K562 (cell line): Measurements from ENCODE around the gene MTO1. TPM values are rescaled to one million over a fixed set of nuclear protein-coding genes. Genes with fewer than 3 reads are reported as not detected.
A peak's percentile ranks its signal among the peaks of the same experiment; 100 is the strongest.

Source experiments
- BRD4 ChIP-seq: fragments of 200-600 bp; sonication (generic); IDR thresholded peaks from 2 replicates; pipeline ENCODE4 v1.6.1; 2017; ENCODE audit warnings: inconsistent platforms
- CEBPB ChIP-seq: fragments of 450-650 bp; IDR thresholded peaks from 2 replicates; pipeline ENCODE4 v1.6.1; 2016; ENCODE audit warnings: missing genetic modification characterization, missing compliant biosample characterization
- E2F3 ChIP-seq: fragments of 250-450 bp; sonication (Bioruptor Pico); IDR thresholded peaks from 2 replicates; pipeline ENCODE4 v1.4.0; 2020; ENCODE audit warnings: mild to moderate bottlenecking
- FOXJ2 ChIP-seq: fragments of 200-800 bp; sonication (Bioruptor generic); IDR thresholded peaks from 2 replicates; pipeline ENCODE4 v1.6.1; 2016; ENCODE audit warnings: missing genetic modification characterization, missing compliant biosample characterization
- HMG20B ChIP-seq: fragments of 250-450 bp; sonication (Bioruptor Pico); IDR thresholded peaks from 2 replicates; pipeline ENCODE4 v1.5.0; 2021; ENCODE audit warnings: mild to moderate bottlenecking
- KDM5B ChIP-seq: fragments of 200-600 bp; sonication (generic); IDR thresholded peaks from 2 replicates; pipeline ENCODE4 v1.6.1; 2012; ENCODE audit warnings: low read depth, mild to moderate bottlenecking, moderate library complexity, low read length, control low read depth, inconsistent platforms; ENCODE audit not compliant: insufficient replicate concordance
- LCOR ChIP-seq: sonication (generic); formaldehyde crosslinking; IDR thresholded peaks from 2 replicates; pipeline ENCODE4 v1.8.0; 2022; ENCODE audit warnings: mild to moderate bottlenecking, missing genetic modification reagents
- MBD2 ChIP-seq: sonication (generic); IDR thresholded peaks from 2 replicates; pipeline ENCODE4 v1.6.1; 2016; ENCODE audit warnings: low read depth, borderline replicate concordance
- MTF1 ChIP-seq: fragments of 250-450 bp; sonication (Bioruptor Pico); IDR thresholded peaks from 2 replicates; pipeline ENCODE4 v1.9.0; 2021; ENCODE audit warnings: moderate library complexity, mild to moderate bottlenecking, inconsistent platforms, borderline replicate concordance
- NCOA2 ChIP-seq, 2 experiments: fragments of 450-650 bp; IDR thresholded peaks; 2 replicates each; pipeline ENCODE4 v1.6.1; 2018; ENCODE audit warnings: mild to moderate bottlenecking in 2 of 2, moderate library complexity in 1 of 2; ENCODE audit not compliant: partially characterized antibody in 2 of 2
- NFYB ChIP-seq: IDR thresholded peaks from 2 replicates; pipeline ENCODE4 v1.6.1; 2011; ENCODE audit warnings: mild to moderate bottlenecking, moderate library complexity; ENCODE audit not compliant: insufficient read length; ENCODE audit errors: extremely low read depth
- PTTG1 ChIP-seq: fragments of 450-650 bp; IDR thresholded peaks from 2 replicates; pipeline ENCODE4 v1.6.1; 2016; ENCODE audit warnings: low read depth, mild to moderate bottlenecking, missing genetic modification characterization, missing compliant biosample characterization
- RBM25 ChIP-seq: fragments of 200-400 bp; formaldehyde crosslinking; IDR thresholded peaks from 2 replicates; pipeline ENCODE4 v1.6.1; 2018; ENCODE audit warnings: low read length, low read depth, moderate library complexity; ENCODE audit not compliant: severe bottlenecking
- SRF ChIP-seq, 2 experiments: fragments of 250-450, 450-650 bp in 1 of 2; sonication (Bioruptor Pico) in 1 of 2; sonication (generic) in 1 of 2; formaldehyde crosslinking; IDR thresholded peaks; 2 replicates each; pipeline versions ENCODE4 v1.5.0 to v1.5.1; 2020 to 2022; ENCODE audit warnings: mild to moderate bottlenecking in 1 of 2, missing genetic modification reagents in 1 of 2
- TFAM ChIP-seq: fragments of 250-450 bp; sonication (Bioruptor Pico); conservative IDR thresholded peaks from 2 replicates; pipeline ENCODE4 v1.5.0; 2021; ENCODE audit warnings: mild to moderate bottlenecking, moderate library complexity
- THAP7 ChIP-seq: fragments of 250-450 bp; sonication (Bioruptor Pico); IDR thresholded peaks from 2 replicates; pipeline ENCODE4 v1.5.0; 2021
- ZFP1 ChIP-seq: fragments of 450-650 bp; formaldehyde crosslinking; IDR thresholded peaks from 2 replicates; pipeline ENCODE4 v1.4.0; 2020; ENCODE audit warnings: mild to moderate bottlenecking, mixed read lengths
- ZFX ChIP-seq: sonication (generic); formaldehyde crosslinking; IDR thresholded peaks from 2 replicates; pipeline ENCODE4 v1.8.0; 2022; ENCODE audit warnings: mild to moderate bottlenecking, missing genetic modification reagents, moderate library complexity
- ZNF778 ChIP-seq: fragments of 450-650 bp; formaldehyde crosslinking; IDR thresholded peaks from 2 replicates; pipeline ENCODE4 v1.4.0; 2020; ENCODE audit warnings: mild to moderate bottlenecking, moderate library complexity
- polyA plus RNA-seq, 8 experiments: library from polyadenylated mRNA; depleted of rRNA in 4 of 8; stranded (reverse) in 5 of 8; unstranded in 3 of 8; fragments of >200 nt; fragmentation: Nextera tagmentation in 2 of 8; fragmentation: Illumina TruSeq in 1 of 8; extraction: Ambion mirVana in 2 of 8; extraction: Trizol in 1 of 8; gene quantifications; 2 replicates each; pipeline versions ENCODE4 v1.2.1 to v1.2.3, GENCODE V29; 2011 to 2014; ENCODE audit warnings: inconsistent platforms in 1 of 8, missing spikeins in 1 of 8
- total RNA-seq, 7 experiments: library from RNA; depleted of rRNA in 6 of 7; stranded (reverse); fragments of >200 nt in 6 of 7; fragmentation: Illumina TruSeq in 2 of 7; extraction: Trizol in 2 of 7; gene quantifications; 2 replicates each; pipeline versions ENCODE4 v1.2.1 to v1.2.3, GENCODE V29; 2011 to 2021; ENCODE audit warnings: low replicate concordance in 1 of 7
- TF ChIP-seq, protein P1 (sequence below): fragments of 250-450 bp; sonication (Bioruptor Pico); IDR thresholded peaks from 2 replicates; pipeline ENCODE4 v1.8.0; 2021; ENCODE audit warnings: borderline replicate concordance, mild to moderate bottlenecking, moderate library complexity; ENCODE audit not compliant: poor library complexity, severe bottlenecking
- TF ChIP-seq, protein P2 (sequence below): fragments of 450-650 bp; formaldehyde crosslinking; IDR thresholded peaks from 2 replicates; pipeline ENCODE4 v1.4.0; 2020; ENCODE audit warnings: mild to moderate bottlenecking, moderate library complexity
- TF ChIP-seq, protein P3 (sequence below): fragments of 200-800 bp; sonication (Bioruptor generic); IDR thresholded peaks from 2 replicates; pipeline ENCODE4 v1.6.1; 2017; ENCODE audit warnings: missing genetic modification characterization, missing compliant biosample characterization
- TF ChIP-seq, protein P4 (sequence below): sonication (generic); formaldehyde crosslinking; IDR thresholded peaks from 2 replicates; pipeline ENCODE4 v1.8.1; 2022; ENCODE audit warnings: missing genetic modification reagents

Gene MTO1
- total and polyA plus RNA-seq, 9 of the 15 experiments (the other 6 are each of a cell fraction or from before 2014, with no cell fraction given): 33.4 to 62.3 (median 50.6) TPM

- TF ChIP-seq, protein P1, sequence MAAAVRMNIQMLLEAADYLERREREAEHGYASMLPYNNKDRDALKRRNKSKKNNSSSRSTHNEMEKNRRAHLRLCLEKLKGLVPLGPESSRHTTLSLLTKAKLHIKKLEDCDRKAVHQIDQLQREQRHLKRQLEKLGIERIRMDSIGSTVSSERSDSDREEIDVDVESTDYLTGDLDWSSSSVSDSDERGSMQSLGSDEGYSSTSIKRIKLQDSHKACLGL (CRISPR knock-in tag): no peak
- TF ChIP-seq NFYB (peak; percentile 65), ZNF778 (CRISPR knock-in tag) (no peak), PTTG1 (no peak), NCOA2 (IDR thresholded peaks at IDR 0.05; ENCODE audit: partially characterized antibody in 2 of 2) (no peak), CEBPB (peak; percentile 99), SRF (CRISPR knock-in tag; IDR thresholded peaks at IDR 0.05) (no peak), THAP7 (no peak), LCOR (peak; percentile 89), RBM25 (peak; percentile 12), BRD4 (peak; percentile 84; the same call in 1 of the 2 replicates), ZFP1 (CRISPR knock-in tag) (no peak), MBD2 (peak; percentile 65; the same call in 1 of the 2 replicates), TFAM (CRISPR knock-in tag) (no peak), FOXJ2 (no peak), ZFX (peak; percentile 52; the same call in 1 of the 2 replicates), HMG20B (CRISPR knock-in tag) (no peak), MTF1 (CRISPR knock-in tag) (no peak), KDM5B (peak; percentile 73), E2F3 (CRISPR knock-in tag) (peak; percentile 49; the same call in 1 of the 2 replicates)
- TF ChIP-seq, protein P2, sequence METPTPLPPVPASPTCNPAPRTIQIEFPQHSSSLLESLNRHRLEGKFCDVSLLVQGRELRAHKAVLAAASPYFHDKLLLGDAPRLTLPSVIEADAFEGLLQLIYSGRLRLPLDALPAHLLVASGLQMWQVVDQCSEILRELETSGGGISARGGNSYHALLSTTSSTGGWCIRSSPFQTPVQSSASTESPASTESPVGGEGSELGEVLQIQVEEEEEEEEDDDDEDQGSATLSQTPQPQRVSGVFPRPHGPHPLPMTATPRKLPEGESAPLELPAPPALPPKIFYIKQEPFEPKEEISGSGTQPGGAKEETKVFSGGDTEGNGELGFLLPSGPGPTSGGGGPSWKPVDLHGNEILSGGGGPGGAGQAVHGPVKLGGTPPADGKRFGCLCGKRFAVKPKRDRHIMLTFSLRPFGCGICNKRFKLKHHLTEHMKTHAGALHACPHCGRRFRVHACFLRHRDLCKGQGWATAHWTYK: peak; percentile 56; the same call in 1 of the 2 replicates
- TF ChIP-seq, protein P3, sequence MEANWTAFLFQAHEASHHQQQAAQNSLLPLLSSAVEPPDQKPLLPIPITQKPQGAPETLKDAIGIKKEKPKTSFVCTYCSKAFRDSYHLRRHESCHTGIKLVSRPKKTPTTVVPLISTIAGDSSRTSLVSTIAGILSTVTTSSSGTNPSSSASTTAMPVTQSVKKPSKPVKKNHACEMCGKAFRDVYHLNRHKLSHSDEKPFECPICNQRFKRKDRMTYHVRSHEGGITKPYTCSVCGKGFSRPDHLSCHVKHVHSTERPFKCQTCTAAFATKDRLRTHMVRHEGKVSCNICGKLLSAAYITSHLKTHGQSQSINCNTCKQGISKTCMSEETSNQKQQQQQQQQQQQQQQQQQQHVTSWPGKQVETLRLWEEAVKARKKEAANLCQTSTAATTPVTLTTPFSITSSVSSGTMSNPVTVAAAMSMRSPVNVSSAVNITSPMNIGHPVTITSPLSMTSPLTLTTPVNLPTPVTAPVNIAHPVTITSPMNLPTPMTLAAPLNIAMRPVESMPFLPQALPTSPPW (CRISPR knock-in tag): no peak
- TF ChIP-seq, protein P4, sequence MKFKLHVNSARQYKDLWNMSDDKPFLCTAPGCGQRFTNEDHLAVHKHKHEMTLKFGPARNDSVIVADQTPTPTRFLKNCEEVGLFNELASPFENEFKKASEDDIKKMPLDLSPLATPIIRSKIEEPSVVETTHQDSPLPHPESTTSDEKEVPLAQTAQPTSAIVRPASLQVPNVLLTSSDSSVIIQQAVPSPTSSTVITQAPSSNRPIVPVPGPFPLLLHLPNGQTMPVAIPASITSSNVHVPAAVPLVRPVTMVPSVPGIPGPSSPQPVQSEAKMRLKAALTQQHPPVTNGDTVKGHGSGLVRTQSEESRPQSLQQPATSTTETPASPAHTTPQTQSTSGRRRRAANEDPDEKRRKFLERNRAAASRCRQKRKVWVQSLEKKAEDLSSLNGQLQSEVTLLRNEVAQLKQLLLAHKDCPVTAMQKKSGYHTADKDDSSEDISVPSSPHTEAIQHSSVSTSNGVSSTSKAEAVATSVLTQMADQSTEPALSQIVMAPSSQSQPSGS (CRISPR knock-in tag): no peak
Observed at GRCh38 chr6:73461537-73462350, at the start of gene MTO1 (continued).
